ENCODE data around the gene ZNF211. TPM values are rescaled to one million over a fixed set of nuclear protein-coding genes. Genes with fewer than 3 reads are reported as not detected.

The ZNF211 gene
- total RNA-seq, 1 experiment from 2014 or later, result 17.6 TPM

- TF ChIP-seq STAT6 (CRISPR knock-in tag; conservative IDR thresholded peaks at IDR 0.05; ENCODE audit: low read depth) (0 out of 2 replicates have a peak, but pooled peaks have one; percentile 72), PREB (CRISPR knock-in tag; IDR thresholded peaks at IDR 0.05; ENCODE audit: borderline replicate concordance) (no peak), CBFB (CRISPR knock-in tag; IDR thresholded peaks at IDR 0.05; ENCODE audit: low read depth) (0 out of 2 replicates have a peak, but pooled peaks have one; percentile 47), PRRX2 (CRISPR knock-in tag; IDR thresholded peaks at IDR 0.05) (no peak), ZNF121 (CRISPR knock-in tag; IDR thresholded peaks at IDR 0.05) (0 out of 2 replicates have a peak, but pooled peaks have one; percentile 12), ESRRA (CRISPR knock-in tag; IDR thresholded peaks at IDR 0.05; ENCODE audit: borderline replicate concordance) (peak; percentile 59; the same call in 1 of the 2 replicates), CREM (CRISPR knock-in tag; IDR thresholded peaks at IDR 0.05) (no peak), JUN (CRISPR knock-in tag; IDR thresholded peaks at IDR 0.05) (no peak), ZNF423 (CRISPR knock-in tag; IDR thresholded peaks at IDR 0.05) (no peak), ZNF671 (CRISPR knock-in tag; IDR thresholded peaks at IDR 0.05) (no peak), ZNF416 (CRISPR knock-in tag; IDR thresholded peaks at IDR 0.05) (no peak), IRF1 (CRISPR knock-in tag; IDR thresholded peaks at IDR 0.05) (no peak), ATF6 (CRISPR knock-in tag; IDR thresholded peaks at IDR 0.05) (no peak), CTCF (IDR thresholded peaks at IDR 0.05) (no peak), NR2C2 (CRISPR knock-in tag; IDR thresholded peaks at IDR 0.05) (no peak), SMAD4 (CRISPR knock-in tag; IDR thresholded peaks at IDR 0.05) (no peak), AR (CRISPR knock-in tag; IDR thresholded peaks at IDR 0.05) (no peak), ZNF512 (CRISPR knock-in tag; IDR thresholded peaks at IDR 0.05; ENCODE audit: borderline replicate concordance) (0 out of 2 replicates have a peak, but pooled peaks have one; percentile 6), ATF2 (CRISPR knock-in tag; IDR thresholded peaks at IDR 0.05; ENCODE audit: borderline replicate concordance, low read depth) (no peak), FOXJ3 (CRISPR knock-in tag; IDR thresholded peaks at IDR 0.05; ENCODE audit: borderline replicate concordance) (no peak), NFE2L1 (CRISPR knock-in tag; IDR thresholded peaks at IDR 0.05) (no peak), ZNF232 (CRISPR knock-in tag; IDR thresholded peaks at IDR 0.05) (no peak), KAT7 (CRISPR knock-in tag; IDR thresholded peaks at IDR 0.05; ENCODE audit: borderline replicate concordance) (no peak)
These were observed 31.5 kb downstream of the ZNF211 start (continued) for GRCh38 chr19:57664269-57665127.

Data from WTC11 (cell line).